Colon (tissue), 2 donors: ENCODE measurements around the gene DIDO1.

ENCODE experiments used
- FAIRE-seq: peaks from 2 replicates; lab custom pipeline; 2012; peaks lifted over from hg19 to GRCh38; lab: Jason Lieb, UNC
- donor health status: control.
- donor health status: control.

The DIDO1 gene

GRCh38 chr20:62834967-62835730 lies 91.2 kb downstream of the DIDO1 start:
- no peak for FAIRE-seq

DNA sequence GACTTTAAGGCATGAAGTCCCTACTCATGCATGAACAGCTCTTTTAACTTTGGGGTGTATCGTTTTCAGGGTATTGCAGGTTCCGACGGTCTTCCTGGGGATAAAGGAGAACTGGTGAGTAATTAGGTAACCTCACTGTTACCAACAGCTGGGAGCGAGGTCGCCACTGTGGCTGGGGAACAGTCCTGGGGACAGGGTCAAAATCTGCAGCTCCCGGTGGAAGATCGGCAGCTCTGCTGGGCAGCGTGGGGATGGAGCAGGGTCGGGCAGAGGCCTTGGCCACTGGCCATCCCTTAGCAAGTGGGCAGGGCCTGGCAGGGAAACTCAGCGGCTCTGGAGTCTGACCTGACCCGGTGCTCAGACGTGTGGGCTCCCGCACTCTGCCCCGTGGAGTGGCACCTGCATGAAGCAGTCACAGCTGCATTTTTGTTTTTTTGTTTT lies 93.3 kb downstream of the DIDO1 start:
- no peak for FAIRE-seq

DNA sequence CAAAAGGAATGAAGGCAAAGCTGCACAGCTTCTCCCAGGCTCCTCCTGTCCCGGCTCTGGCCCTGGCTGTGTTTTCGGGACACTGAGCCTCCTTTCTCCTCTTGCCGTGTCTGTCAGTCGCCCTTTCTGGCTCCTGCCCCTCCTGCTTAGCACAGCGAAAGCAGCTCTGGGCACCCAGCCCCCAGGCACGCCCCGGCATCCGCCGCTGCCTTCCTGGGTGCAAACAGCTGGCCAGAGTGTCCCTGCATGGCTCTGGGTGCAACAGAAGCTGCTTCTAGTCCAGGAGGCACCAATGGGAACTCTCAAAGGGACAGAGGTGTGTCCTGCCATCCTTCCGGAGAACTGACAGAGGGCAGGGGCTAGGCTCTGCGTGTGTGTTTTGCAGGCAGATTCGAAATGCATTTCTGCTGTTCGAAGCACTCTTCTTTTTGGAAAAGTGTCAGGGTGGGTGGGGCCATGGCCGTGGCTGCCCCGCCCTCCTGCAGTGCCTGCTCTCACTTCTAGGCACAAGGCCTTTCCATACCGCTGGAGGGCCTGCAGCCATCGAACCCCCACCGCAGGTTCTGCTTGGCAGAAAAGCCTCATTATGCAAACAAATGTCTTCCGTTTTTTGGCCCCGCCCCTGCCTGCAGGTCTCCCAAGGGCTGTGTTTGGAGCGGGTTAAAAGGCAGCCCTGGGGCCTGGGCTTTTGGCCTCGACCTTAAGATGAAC lies 93.9 kb downstream of the DIDO1 start:
- FAIRE-seq = no peak

- no peak for FAIRE-seq
Observed at GRCh38 chr20:62831854-62832211, 94.5 kb downstream of the DIDO1 start.

- no peak for FAIRE-seq
Observed at GRCh38 chr20:62831361-62831788, 94.9 kb downstream of the DIDO1 start.

DNA sequence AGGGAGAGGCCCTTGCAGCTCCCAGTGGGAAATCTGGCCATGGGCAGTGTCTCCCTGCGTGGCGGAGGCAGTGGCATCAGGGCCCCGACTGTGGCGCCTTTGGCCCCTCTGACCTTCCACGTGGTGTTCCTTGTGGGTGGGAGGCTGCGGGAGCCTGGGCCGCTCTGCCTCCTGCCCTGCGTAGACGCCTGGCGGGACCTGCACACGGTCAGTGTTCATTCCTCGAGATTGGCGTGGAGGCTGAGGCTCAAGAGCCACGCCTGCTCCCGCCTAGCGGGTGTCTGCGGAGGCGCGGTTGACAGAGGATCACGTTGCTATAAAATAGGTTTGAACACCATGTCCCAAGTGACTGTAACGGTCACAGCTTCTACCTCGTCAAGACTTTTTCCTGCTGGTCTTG lies 95.5 kb downstream of the DIDO1 start:
- no peak for FAIRE-seq

DNA sequence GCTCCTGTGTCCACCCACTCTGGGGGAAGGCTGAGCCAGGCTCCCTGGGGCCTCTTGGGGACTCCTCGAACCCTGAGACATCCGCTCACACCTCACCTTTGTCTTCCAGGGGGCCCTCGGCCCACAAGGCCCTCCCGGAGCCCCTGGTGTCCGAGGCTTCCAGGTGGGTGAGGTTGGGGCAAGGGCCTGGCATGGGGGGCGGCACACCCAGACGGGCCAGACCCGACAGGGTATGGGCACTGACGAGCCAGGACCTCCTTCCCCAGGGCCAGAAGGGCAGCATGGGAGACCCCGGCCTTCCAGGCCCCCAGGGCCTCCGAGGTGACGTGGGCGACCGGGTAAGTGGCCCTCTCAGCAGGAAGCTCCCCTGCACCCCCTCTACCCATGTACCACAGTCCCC lies 96.1 kb downstream of the DIDO1 start:
- no peak for FAIRE-seq

DNA sequence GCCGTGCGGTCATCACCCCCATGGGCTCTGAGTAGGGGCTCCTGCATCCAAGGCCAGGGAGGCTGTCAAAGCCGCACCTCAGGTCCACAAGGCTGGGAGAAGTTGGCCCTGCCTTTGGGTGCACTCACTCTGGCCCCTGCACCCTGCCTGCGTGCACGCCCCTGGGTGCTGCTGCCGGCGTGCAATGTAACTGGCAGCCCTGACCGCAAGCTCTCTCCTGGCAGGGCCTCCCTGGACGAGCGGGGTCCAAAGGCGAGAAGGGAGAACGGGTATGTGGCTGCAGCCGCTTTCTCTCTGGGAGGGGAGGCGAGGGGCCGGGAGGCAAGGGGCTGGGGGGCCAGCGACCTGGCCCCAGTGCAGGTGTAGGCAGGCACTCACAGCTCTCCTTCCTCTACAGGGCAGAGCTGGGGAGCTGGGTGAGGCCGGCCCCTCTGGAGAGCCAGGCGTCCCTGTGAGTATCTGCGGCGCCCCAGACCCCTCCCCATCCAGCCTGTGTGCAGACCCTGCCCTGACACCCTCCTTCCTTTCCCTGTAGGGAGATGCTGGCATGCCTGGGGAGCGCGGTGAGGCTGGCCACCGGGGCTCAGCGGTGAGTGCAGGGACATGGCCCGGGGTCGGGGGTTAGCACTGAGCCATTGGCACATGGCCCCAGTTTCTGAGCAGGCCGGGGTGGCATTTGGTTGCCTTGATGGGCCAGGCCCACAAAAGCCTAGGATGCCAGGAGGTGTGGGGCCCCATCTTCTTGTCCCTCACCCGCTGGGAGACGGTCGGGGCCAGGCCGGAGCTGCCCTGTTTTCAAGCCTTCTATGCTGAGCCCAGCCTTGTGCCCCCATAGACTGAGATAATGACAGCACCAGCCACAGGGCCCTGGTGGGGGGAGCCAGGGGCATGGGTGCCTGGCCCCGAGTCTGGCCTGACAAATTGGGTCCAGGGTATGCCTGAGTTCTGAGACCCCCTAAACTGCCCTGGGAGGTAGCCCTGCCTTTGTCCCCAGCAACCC lies 96.8 kb downstream of the DIDO1 start:
- FAIRE-seq = no peak

- no peak for FAIRE-seq
Observed at GRCh38 chr20:62828511-62829230, 97.6 kb downstream of the DIDO1 start.

DNA sequence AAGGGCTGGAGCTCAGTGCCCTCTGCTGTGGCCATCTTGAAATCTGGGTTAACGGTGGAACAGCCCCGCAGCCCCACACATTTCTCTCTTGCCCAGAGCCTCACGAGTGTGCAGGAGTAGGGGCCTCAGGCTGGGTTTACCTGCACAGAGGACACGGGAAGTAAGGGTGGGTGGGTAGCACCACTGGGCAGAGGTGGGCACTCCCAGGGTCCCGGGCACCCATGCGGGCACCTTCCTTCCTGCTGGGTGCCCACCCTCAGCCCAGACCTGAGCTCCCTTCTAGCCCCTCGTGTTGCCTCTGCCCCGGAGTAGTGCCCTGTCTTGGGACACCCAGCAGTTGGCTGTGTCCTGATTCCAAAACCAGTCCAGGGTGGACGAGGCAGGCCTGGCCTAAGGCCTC lies 98.3 kb downstream of the DIDO1 start:
- no peak for FAIRE-seq
